G401 (cell line): ENCODE measurements around the gene MSTN. TPM values are rescaled to one million over a fixed set of nuclear protein-coding genes. Genes with fewer than 3 reads are reported as not detected.
"Not testable (repeated sequence)": the region's sequence is repeated elsewhere in the genome, so short reads cannot be mapped to it uniquely, and the experiment has no call there.

Experiments
- DNase-seq: peaks from one replicate; pipeline ENCODE4 v3.0.0-alpha.2; 2015; ENCODE audit warnings: low spot score
- in situ Hi-C: cut with HindIII; loops from 2 replicates; pipeline ENCODE4 v1.10.0; 2016; ENCODE audit warnings: low sequenced_read_pairs, mixed read lengths
- total RNA-seq: library from RNA; depleted of rRNA; stranded (reverse); fragments of >200 nt; shearing (Covaris generic); gene quantifications from 2 replicates; pipeline ENCODE4 v1.2.3, GENCODE V29; 2014

The MSTN gene
- total RNA-seq, 1 experiment from 2014 or later: not detected

- in situ Hi-C loops: no loop called here
- DNase-seq: peak; percentile 54
Measured at GRCh38 chr2:190069936-190070696, 7.6 kb upstream of the MSTN start.

DNA sequence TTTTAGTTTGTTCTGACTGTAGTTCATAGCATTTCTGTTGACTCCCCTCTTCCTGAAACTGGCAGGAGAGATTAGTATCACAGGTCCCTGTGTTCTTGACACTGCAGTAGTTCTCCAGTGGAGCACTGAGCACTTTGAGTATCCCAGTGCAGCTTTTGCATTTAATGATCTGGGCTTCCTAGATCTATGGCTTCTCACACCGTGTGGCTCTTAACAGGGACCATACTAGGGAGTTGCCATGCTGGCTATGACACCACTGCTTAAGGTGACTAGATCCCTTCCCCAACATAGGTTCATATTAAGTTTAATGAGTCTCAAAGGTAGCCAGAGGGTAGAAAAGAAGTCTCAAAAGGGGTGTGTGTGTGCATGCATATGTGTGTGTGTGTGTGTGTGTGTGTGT, 6.2 kb upstream of the MSTN start:
- in situ Hi-C loops: no loop called here
- no peak for DNase-seq

- in situ Hi-C loops: no loop called here
- no peak for DNase-seq
Measured at GRCh38 chr2:190065839-190066238, 3.3 kb upstream of the MSTN start.

DNA sequence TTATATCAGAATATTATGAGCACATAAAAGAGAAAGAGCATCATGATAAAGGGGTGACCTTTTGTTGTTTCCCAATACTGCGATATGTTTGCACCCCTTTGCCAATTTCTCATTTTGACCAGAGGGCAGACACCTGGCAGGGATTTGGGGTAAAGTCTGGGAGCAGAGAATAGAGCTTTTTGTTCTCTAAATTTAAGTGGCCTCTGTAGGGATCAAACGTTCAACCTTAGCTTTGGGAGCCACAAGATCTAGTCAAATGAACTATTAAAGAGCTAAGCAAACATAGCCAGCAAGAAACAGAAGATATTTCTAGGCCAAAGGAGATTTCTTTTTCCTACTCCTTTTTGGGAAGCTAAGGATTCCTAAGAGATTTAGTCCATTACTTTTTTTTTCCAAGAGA, 1.1 kb upstream of the MSTN start:
- DNase-seq: no peak
- in situ Hi-C loops: no loop called here

GRCh38 chr2:190062053-190062452, 476 bp downstream of the MSTN start:
- DNase-seq: no peak
- in situ Hi-C loops: no loop called here

DNA sequence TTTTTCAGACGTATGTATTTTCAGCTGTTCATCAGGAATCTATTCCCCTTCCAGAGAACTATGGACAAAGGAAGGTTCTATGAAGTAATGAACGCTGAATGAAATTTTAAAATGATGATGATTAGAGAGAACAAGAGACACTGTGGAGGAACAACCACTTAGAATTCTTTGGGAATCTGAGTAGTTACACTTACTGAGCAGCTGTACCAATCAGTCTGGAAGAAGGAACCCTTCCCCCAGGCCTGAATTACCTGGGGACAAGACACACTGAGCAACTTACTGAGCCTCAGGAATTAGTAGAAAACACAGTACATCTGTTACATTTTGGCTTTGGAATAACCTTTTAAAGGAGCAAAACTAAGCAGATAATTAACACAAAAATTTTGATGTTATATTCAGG, 1.9 kb downstream of the MSTN start:
- in situ Hi-C loops: no loop called here
- no peak for DNase-seq

DNA sequence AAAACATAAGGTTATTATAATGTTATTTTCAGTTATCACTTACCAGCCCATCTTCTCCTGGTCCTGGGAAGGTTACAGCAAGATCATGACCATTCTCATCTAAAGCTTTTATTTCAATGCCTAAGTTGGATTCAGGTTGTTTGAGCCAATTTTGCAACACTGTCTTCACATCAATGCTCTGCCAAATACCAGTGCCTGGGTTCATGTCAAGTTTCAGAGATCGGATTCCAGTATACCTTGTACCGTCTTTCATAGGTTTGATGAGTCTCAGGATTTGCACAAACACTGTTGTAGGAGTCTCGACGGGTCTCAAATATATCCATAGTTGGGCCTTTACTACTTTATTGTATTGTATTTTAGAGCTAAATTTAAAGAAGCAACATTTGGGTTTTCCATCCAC, 2.5 kb downstream of the MSTN start:
- in situ Hi-C loops: no loop called here
- no peak for DNase-seq

GRCh38 chr2:190053426-190053825, 9.1 kb downstream of the MSTN start:
- no peak for DNase-seq
- in situ Hi-C loops: no loop called here

DNA sequence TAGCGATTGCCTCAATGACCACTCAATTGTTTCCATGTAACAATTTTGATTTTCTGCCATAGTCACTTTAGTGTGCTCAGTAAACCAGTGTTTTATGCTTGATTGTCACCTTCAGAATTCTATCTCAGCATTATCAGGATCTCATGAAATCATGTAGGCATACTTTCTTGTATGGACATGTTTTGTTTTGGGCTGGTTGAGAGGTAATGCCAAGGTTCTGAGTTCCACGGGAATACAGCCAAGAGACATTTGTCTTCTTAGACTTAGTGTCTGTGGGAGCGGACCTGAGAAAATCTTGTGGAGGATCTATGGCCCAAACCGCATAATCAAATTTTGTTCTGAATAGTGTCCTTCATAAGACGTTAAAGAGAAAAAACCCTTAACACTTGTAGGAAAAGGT, 10.2 kb downstream of the MSTN start:
- in situ Hi-C loops: no loop called here

DNA sequence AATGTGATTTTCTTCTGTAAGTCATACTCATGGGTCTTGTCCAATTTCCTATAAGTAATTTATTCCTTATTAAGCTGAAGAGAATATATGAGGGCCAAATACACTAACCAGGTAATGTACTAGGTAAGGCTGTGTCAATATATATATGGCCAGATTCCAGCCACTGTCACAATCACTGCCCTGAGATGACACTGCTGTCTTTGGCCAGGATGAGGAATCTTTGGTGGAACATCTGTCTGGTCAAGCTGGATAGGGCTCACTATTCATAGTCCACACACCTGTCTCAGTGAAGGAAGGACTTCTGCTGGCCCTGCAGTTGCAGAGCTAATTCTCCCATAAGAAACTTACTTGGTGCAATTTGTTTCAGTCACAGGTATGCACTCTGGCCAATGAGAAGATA, 11.3 kb downstream of the MSTN start:
- in situ Hi-C loops: no loop called here

More for the DNA sequence above, 10.2 kb downstream of the MSTN start:
- DNase-seq: no peak

DNA sequence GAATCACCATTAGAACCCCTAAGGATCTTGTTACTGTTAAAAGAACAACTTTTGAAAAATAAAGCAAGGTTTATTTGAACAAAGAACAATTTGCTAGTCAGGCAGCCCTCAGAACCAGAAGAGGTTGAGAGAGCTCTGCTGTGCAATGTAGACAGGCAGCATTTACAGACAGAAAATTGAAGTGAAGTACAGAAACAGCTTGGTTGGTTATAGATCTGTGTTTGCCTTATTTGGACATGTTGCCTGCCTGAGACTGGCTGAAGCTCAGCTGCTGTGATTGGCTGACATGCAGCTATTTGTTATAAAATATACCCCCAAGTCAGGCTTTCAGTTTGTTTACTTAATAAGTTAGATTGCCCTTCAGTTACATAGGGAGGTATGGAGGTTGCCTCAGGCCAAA, 12.5 kb downstream of the MSTN start:
- in situ Hi-C loops: no loop called here
- DNase-seq: no peak

More for the DNA sequence above, 11.3 kb downstream of the MSTN start:
- no peak for DNase-seq

GRCh38 chr2:190044866-190045265, 17.7 kb downstream of the MSTN start:
- in situ Hi-C loops: no loop called here
- DNase-seq: no peak

- in situ Hi-C loops: no loop called here
- no peak for DNase-seq
Measured at GRCh38 chr2:190043441-190043840, 19.1 kb downstream of the MSTN start.

DNA sequence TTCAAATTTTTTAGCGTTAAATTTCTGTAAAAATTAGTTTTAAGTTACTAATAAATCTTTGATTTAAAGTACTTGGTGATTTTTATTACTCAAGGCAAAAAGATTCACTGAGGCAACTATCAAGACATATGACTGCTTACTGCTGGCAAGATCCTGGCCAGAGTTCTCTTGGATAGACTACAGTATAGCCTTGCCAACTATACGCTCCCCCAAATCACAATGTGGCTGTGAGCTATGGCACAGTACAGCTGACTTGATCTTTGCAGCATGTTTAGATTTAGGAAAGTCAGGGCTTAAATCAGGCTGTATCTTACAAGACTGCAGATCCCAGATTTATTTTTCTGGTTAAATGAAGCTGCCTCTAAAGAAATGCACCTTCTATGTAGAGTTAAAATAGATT, 26.5 kb downstream of the MSTN start:
- no peak for DNase-seq
- in situ Hi-C loops: no loop called here

GRCh38 chr2:190034417-190034816, 28.1 kb downstream of the MSTN start:
- in situ Hi-C loops, DNase-seq: not testable (repeated sequence)

- in situ Hi-C loops: no loop called here
- no peak for DNase-seq
Measured at GRCh38 chr2:190031969-190032618, 30.4 kb downstream of the MSTN start.

- peak; percentile 41 for DNase-seq
- in situ Hi-C loops: no loop called here
Measured at GRCh38 chr2:190023860-190024259, 38.7 kb downstream of the MSTN start.

GRCh38 chr2:190020720-190021119, 41.8 kb downstream of the MSTN start:
- no peak for DNase-seq

DNA sequence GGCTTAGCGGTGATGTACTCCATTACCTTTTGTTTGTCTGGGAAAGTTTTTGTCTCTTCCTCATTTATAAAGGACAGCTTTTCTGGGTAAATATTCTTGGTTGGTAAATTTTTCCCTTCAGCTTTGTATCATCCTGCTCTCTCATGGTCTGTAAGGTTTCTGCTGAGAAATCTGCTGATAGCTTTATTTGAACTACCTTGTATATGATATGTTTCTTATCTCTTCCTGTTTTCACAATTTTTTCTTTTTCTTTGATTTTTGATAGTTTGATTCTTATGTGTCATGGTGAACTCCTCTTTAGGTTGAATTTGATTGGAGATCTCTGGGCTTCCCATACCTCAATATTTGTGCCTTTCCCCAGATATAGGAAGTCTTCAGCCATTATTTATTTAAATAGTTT, 44.7 kb downstream of the MSTN start:
- in situ Hi-C loops: no loop called here
- no peak for DNase-seq

More at GRCh38 chr2:190020720-190021119, 41.8 kb downstream of the MSTN start:
- in situ Hi-C loops: no loop called here

DNA sequence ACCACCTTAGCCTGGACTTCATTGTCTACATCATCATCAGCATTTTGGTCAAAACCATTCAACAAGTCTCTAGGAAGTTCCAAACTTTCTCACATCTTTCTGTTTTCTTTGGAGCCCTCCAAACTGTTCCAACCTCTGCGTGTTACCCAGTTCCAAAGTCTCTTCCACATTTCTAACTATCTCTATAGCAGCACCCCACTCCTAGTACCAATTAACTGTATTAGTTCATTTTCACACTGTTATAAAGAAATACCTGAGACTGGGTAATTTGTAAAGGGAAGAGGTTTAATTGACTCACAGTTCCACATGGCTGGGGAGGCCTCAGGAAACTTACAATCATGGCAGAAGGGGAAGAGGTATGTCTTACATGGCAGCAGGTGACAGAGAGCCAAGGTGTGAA, 46.6 kb downstream of the MSTN start:
- in situ Hi-C loops, DNase-seq: not testable (repeated sequence)
